GM12878 (cell line): ENCODE results near the gene RASSF10. TPM values are rescaled to one million over a fixed set of nuclear protein-coding genes. Genes with fewer than 3 reads are reported as not detected.

Source experiments
- ATAC-seq: fragments of 200-7000 bp; cut with Tn5 transposase; 3 replicates; pipeline ENCODE4 v1.9.1; 2020; ENCODE audit warnings: mild to moderate bottlenecking, moderate library complexity
- BruUV-seq: library from RNA; stranded (reverse); fragments of 400-500 nt; replicated peaks from 2 replicates; lab custom pipeline; 2021; lab: Mats Ljungman, UMichigan
- CTCF ChIA-PET: fragments of 300-600 bp; sonication (Branson Sonifier 250); formaldehyde crosslinking; extraction: SDS; loops from one replicate; lab custom pipeline; 2021; ENCODE audit warnings: inconsistent platforms; lab: Yijun Ruan, JAX
- POLR2A ChIA-PET: fragments of 350-600 bp; formaldehyde crosslinking; extraction: SDS; loops from one replicate; lab custom pipeline; 2021; ENCODE audit warnings: inconsistent platforms; lab: Charles Lee
- RAD21 ChIA-PET: fragments of 300-600 bp; sonication (Branson Sonifier 250); formaldehyde crosslinking; loops from one replicate; lab custom pipeline; 2023; ENCODE audit warnings: antibody characterized with exemption; ENCODE audit not compliant: unreplicated experiment; lab: Charles Lee
- SMC1A ChIA-PET: fragments of 300-600 bp; sonication (Branson Sonifier 250); formaldehyde crosslinking; loops from one replicate; lab custom pipeline; 2023; ENCODE audit not compliant: unreplicated experiment, uncharacterized antibody; lab: Charles Lee
- DNase-seq: peaks from one replicate; pipeline ENCODE4 v3.0.0-alpha.2; 2011; ENCODE audit warnings: low read depth, low spot score
- FAIRE-seq: peaks from 3 replicates; lab custom pipeline; 2011; peaks lifted over from hg19 to GRCh38; lab: Jason Lieb, UNC
- H2AFZ ChIP-seq: 2 replicates; pipeline ENCODE4 v1.6.0; 2011; ENCODE audit warnings: low read depth, low read length, control low read depth; ENCODE audit not compliant: control insufficient read depth
- H3K27ac ChIP-seq: 2 replicates; pipeline ENCODE4 v1.5.1; 2011; ENCODE audit warnings: control low read depth; ENCODE audit not compliant: control insufficient read depth, insufficient read depth
- H3K27me3 ChIP-seq, 2 experiments: replicated peaks in 1 of 2; 2 replicates each; pipeline versions ENCODE4 v1.6.0 to v1.6.1; 2011; ENCODE audit warnings: low read length in 1 of 2; ENCODE audit not compliant: control insufficient read depth in 2 of 2, insufficient read depth in 2 of 2
- H3K36me3 ChIP-seq, 2 experiments: 2 replicates each; pipeline ENCODE4 v1.5.1; 2011; ENCODE audit warnings: low read length in 1 of 2; ENCODE audit not compliant: control insufficient read depth in 2 of 2, insufficient read depth in 2 of 2
- H3K4me1 ChIP-seq: 2 replicates; pipeline ENCODE4 v1.6.1; 2011; ENCODE audit warnings: mild to moderate bottlenecking, low read length, moderate library complexity, mixed read lengths; ENCODE audit not compliant: control insufficient read depth, insufficient read depth
- H3K4me2 ChIP-seq: 2 replicates; pipeline ENCODE4 v1.6.0; 2011; ENCODE audit warnings: control low read depth; ENCODE audit not compliant: control insufficient read depth, insufficient read depth
- H3K4me3 ChIP-seq: fragments of 200-600 bp; sonication (generic); 2 replicates; pipeline ENCODE4 v1.5.1; 2016
- H3K79me2 ChIP-seq: 2 replicates; pipeline ENCODE4 v1.6.0; 2011; ENCODE audit warnings: low read length; ENCODE audit not compliant: control insufficient read depth, insufficient read depth
- H3K9ac ChIP-seq: 2 replicates; pipeline ENCODE4 v1.8.0; 2011; ENCODE audit warnings: low read length, control low read depth, mixed read lengths; ENCODE audit not compliant: control insufficient read depth, insufficient read depth
- H3K9me3 ChIP-seq: replicated peaks from 3 replicates; pipeline ENCODE4 v1.5.1; 2011; ENCODE audit warnings: mild to moderate bottlenecking, low read length; ENCODE audit not compliant: control insufficient read depth, insufficient read depth
- H4K20me1 ChIP-seq: 2 replicates; pipeline ENCODE4 v1.6.0; 2011; ENCODE audit not compliant: control insufficient read depth, insufficient read depth
- BCLAF1 ChIP-seq: fragments of 450-650 bp; IDR thresholded peaks from 2 replicates; pipeline ENCODE4 v1.6.1; 2017; ENCODE audit warnings: antibody characterized with exemption, mild to moderate bottlenecking, moderate library complexity
- E2F8 ChIP-seq: fragments of 450-650 bp; IDR thresholded peaks from 2 replicates; pipeline ENCODE4 v1.6.1; 2018; ENCODE audit warnings: mild to moderate bottlenecking, low read depth, moderate library complexity; ENCODE audit not compliant: partially characterized antibody
- EED ChIP-seq: sonication (generic); IDR thresholded peaks from 2 replicates; pipeline ENCODE4 v1.6.1; 2016; ENCODE audit warnings: antibody characterized with exemption, low read depth
- HSF1 ChIP-seq: fragments of 150-350 bp; IDR thresholded peaks from 2 replicates; pipeline ENCODE4 v1.6.1; 2014; ENCODE audit warnings: mild to moderate bottlenecking, low read depth, low read length
- IRF4 ChIP-seq: IDR thresholded peaks from 2 replicates; pipeline ENCODE4 v1.6.1; 2011; ENCODE audit warnings: low read depth, low read length
- LARP7 ChIP-seq: fragments of 450-650 bp; IDR thresholded peaks from 2 replicates; pipeline ENCODE4 v1.6.1; 2017; ENCODE audit warnings: mild to moderate bottlenecking
- MEF2B ChIP-seq: fragments of 450-650 bp; IDR thresholded peaks from 2 replicates; pipeline ENCODE4 v1.6.1; 2018; ENCODE audit warnings: mild to moderate bottlenecking, moderate library complexity; ENCODE audit not compliant: partially characterized antibody, poor library complexity, severe bottlenecking
- NRF1 ChIP-seq: conservative IDR thresholded peaks from 2 replicates; pipeline ENCODE4 v1.6.1; 2011; ENCODE audit warnings: mild to moderate bottlenecking, low read depth, low read length, improper control_type of control experiment
- PKNOX1 ChIP-seq: fragments of 450-650 bp; IDR thresholded peaks from 2 replicates; pipeline ENCODE4 v1.6.1; 2016; ENCODE audit warnings: mild to moderate bottlenecking
- POLR2AphosphoS5 ChIP-seq: IDR thresholded peaks from 2 replicates; pipeline ENCODE4 v1.6.1; 2011; ENCODE audit warnings: mild to moderate bottlenecking, low read length, inconsistent platforms
- POU2F2 ChIP-seq: IDR thresholded peaks from 3 replicates; pipeline ENCODE4 v1.6.1; 2011; ENCODE audit warnings: low read depth, mild to moderate bottlenecking, low read length, borderline replicate concordance
- RELA ChIP-seq: fragments of 450-650 bp; IDR thresholded peaks from 2 replicates; pipeline ENCODE4 v1.8.0; 2014; ENCODE audit warnings: borderline replicate concordance; ENCODE audit not compliant: partially characterized antibody
- SMAD5 ChIP-seq: IDR thresholded peaks from 2 replicates; pipeline ENCODE4 v1.6.1; 2016; ENCODE audit warnings: antibody characterized with exemption, low read depth
- SMARCA5 ChIP-seq: fragments of 450-650 bp; IDR thresholded peaks from 2 replicates; pipeline ENCODE4 v1.6.1; 2017; ENCODE audit warnings: mild to moderate bottlenecking
- ZNF24 ChIP-seq: fragments of 450-650 bp; IDR thresholded peaks from 2 replicates; pipeline ENCODE4 v1.6.1; 2017; ENCODE audit warnings: antibody characterized with exemption, mild to moderate bottlenecking
- ZNF622 ChIP-seq: fragments of 450-650 bp; IDR thresholded peaks from 2 replicates; pipeline ENCODE4 v1.6.1; 2017; ENCODE audit warnings: mild to moderate bottlenecking, inconsistent platforms
- WGBS: methylation state at CpG from one replicate; pipeline ENCODE4 v1.1.6; 2016; ENCODE audit warnings: low lambda C conversion rate; ENCODE audit not compliant: insufficient replicate concordance, insufficient coverage; ENCODE audit errors: missing lambda C conversion rate; 5-methylcytosine and 5-hydroxymethylcytosine counted together
- in situ Hi-C: fragments of 300-500 bp; cut with MboI; formaldehyde crosslinking; loops from 9 replicates; pipeline ENCODE4 v1.14.3; 2018; ENCODE audit warnings: mixed read lengths
- intact Hi-C: fragments of 100-400 bp; cut with micrococcal nuclease; formaldehyde crosslinking; loops from one replicate; pipeline ENCODE4 v1.14.2; 2022; ENCODE audit not compliant: unreplicated experiment
- polyA plus RNA-seq, 11 experiments: library from polyadenylated mRNA; depleted of rRNA in 4 of 11; unstranded in 6 of 11; stranded (reverse) in 5 of 11; fragments of >200 nt; fragmentation: Nextera tagmentation in 4 of 11; fragmentation: Illumina TruSeq in 1 of 11; extraction: Ambion mirVana in 4 of 11; extraction: Trizol in 1 of 11; gene quantifications; 1 replicate in 1 of 11; 2 replicates in 10 of 11; pipeline versions ENCODE4 v1.2.1 to v1.2.3, GENCODE V29; 2011 to 2016; ENCODE audit warnings: inconsistent platforms in 2 of 11, missing spikeins in 2 of 11, low read depth in 1 of 11
- total RNA-seq, 4 experiments: library from RNA; depleted of rRNA in 3 of 4; stranded (reverse); fragments of >200 nt in 3 of 4; fragmentation: Illumina TruSeq in 1 of 4; extraction: Trizol in 1 of 4; gene quantifications; 2 replicates each; pipeline versions ENCODE4 v1.2.1 to v1.2.3, GENCODE V29; 2013 to 2021

Gene RASSF10
- total and polyA plus RNA-seq, 10 of the 15 experiments (the other 5 are each of a cell fraction or from before 2014, with no cell fraction given) = 0.03 to 0.23 (median 0.09) TPM; not detected in 6

DNA sequence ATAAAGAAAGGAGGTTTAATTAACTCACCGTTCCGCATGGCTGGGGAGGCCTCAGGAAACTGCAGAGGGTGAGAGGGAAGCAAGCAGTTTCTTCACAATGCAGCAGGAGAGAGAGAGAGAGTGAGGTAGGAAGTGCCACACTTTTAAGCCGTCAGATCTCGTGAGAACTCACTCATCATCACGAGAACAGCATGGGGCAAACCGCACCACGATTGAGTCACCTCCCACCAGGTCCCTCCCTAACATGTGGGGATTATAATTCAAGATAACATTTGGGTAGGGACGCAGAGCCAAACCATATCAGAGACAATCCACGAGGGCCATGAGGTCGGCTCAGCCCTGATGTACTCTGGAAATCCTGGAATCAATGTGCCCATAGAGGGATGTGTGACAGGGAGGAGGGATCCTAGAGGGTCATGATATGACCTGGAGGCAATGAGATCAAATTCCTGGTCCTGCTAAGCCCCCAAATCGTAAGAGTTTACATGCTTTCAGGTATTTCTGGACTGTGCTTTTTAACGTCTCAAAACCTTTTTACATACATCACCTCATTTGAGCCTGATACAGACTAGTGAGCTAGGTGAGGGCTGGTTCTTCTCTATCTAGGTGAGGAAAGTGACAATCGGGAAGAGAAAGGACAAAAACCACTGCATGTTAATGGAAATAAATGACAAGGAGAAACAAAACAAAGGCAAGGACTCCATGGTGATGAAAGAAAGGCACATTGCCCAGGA is 19.5 kb upstream of the RASSF10 start (continued):
- TF ChIP-seq NRF1 = no peak
- TF ChIP-seq SMARCA5 = no peak
- TF ChIP-seq PKNOX1 = no peak
- no peak for TF ChIP-seq POLR2AphosphoS5
- TF ChIP-seq BCLAF1 = no peak
- TF ChIP-seq IRF4 = no peak
- no peak for TF ChIP-seq ZNF24
- no peak for TF ChIP-seq EED
- TF ChIP-seq, all 136 proteins: peak for 0

DNA sequence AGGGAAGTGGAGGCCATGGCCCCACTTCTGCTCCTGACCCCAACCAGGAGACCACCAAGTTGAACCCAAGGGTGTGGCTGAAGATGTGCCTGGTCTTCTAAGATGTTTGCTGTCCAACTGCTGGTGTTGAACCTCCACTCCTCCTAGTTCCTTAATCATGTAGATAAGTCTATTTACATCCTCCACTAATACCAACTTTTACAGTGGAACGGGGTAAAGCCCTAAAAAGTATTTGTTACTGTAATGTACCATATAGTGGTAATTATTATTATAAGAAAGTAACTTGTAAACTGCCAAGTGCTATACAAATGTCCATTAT is 19.0 kb upstream of the RASSF10 start:
- Histone ChIP-seq H3K27me3 (no peaks in the 10 kb centered on the region), H3K4me3 (no peak overlapping the region), H3K36me3 (no peaks in the 10 kb centered on the region), H3K9ac (no peak overlapping the region), H3K9me3 (no peaks in the 10 kb centered on the region), H3K79me2 (no peaks in the 10 kb centered on the region), H3K4me2 (no peak overlapping the region), H2AFZ (no peak overlapping the region), H4K20me1 (no peaks in the 10 kb centered on the region), H3K4me1 (no peaks in the 10 kb centered on the region), H3K27ac (no peak overlapping the region)
- intact Hi-C loops (no loop called here), in situ Hi-C loops (no loop called here)
- CTCF ChIA-PET = no interaction called here
- DNase-seq (no peak), FAIRE-seq (no peak), ATAC-seq (no peak)
- RAD21 ChIA-PET = no interaction called here
- POLR2A ChIA-PET = no interaction called here
- 35% methylated on average over 1 of the region's 1 CpG for WGBS
- no TSS peak for BruUV-seq
- SMC1A ChIA-PET = no interaction called here
- TF ChIP-seq ZNF622 = no peak
- no peak for TF ChIP-seq HSF1
- TF ChIP-seq POU2F2 = no peak
- no peak for TF ChIP-seq MEF2B
- TF ChIP-seq SMAD5 = no peak
- no peak for TF ChIP-seq RELA
- no peak for TF ChIP-seq LARP7
- no peak for TF ChIP-seq E2F8
